ENCODE measurements around the gene PCDH9.

The PCDH9 gene

DNA sequence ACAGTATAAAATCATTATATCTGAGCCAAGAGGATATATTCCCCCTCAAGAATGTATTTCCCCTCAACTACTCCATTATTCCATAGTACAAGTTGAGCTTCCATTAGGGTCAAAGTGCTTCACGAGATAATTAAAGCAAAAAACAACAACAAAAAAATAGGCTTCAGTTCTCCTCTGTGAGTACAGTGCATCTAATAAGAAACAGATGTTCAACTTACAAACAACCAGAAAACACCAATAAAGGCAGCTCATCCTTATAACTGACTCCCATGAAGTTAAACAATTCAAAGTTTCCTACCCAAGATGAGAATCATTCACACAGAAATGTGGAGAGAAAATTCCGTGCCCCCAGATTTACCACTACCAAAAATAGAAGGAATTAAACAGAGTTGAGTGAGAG lies 854.4 kb downstream of the PCDH9 start:
- no peak for DNase-seq (ENCODE audit: low spot score)

DNA sequence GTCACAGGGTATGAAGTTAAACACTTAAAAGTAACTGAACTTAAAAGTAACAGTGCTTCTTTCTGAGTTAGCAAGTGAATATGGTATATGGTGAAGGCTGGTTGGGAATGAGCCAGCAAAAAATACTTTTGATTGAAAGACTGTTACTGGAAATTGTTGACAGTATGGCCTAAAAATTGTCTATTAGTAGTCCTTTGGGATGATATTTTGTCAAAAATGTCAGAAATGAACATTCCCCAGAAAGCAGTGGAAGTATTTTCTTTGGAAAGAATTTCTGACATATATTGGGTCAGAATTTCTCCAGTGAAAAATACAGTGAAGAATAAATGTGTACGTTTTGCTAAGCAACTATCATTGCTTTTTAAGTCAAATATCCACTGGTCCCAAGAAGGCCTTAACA lies 860.5 kb downstream of the PCDH9 start:
- DNase-seq (ENCODE audit: low spot score) = no peak

DNA sequence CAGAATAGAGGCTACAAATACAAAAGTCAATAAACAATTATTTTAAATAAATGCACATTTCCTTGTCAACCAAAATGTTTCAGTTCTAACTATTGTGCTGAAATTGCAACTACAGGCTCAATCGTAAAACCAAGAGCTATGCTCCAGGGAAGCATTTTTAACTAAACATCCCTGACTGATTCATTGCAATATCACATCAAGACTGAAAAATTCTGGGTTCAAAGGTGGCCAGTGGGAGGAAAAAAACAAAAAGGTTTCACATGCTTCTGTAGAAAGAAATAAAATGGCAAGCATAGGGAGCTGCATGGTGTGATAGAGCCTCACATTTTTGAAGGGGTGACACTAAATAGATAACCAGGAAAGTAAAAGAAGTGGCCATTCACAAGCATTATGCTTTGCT lies 862.8 kb downstream of the PCDH9 start:
- no peak for DNase-seq (ENCODE audit: low spot score)

DNA sequence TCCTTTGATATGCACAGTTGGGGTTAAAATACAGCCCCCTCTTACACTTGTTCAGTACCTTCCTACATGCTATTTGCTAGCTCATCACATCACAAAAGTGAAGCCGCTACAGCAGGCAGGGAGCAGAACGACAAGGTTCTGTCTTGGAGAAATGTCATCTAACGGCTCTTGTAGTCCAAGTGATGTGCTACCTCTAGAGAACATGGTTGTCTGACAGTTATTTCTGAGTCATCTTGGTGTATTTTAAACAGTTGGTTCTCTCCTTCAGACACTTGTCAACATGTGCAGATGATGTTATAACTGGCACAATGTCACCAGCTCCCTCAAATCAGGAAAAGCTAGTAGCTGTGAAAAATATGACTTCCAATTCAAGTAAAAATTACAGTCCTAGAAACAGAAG lies 865.0 kb downstream of the PCDH9 start:
- no peak for DNase-seq (ENCODE audit: low spot score)

DNA sequence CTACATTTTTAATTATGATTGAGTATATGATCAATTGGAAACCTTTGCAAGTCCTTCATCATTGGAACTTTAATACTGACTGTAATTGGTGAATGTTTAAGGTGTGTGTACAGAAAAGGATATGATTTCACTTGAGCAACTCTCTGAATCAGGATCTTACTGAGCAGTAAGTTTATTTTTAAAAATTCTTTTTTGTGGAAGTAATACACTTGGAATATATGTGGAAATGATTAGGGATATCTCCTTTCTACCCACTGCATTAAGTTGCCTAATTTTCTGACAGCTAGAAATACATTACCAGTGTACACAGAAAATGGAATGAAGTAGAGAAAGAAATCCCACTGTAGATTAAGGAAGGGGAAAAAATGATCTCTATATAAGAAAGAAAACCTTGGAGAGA lies 865.8 kb downstream of the PCDH9 start:
- no peak for DNase-seq (ENCODE audit: low spot score)

DNA sequence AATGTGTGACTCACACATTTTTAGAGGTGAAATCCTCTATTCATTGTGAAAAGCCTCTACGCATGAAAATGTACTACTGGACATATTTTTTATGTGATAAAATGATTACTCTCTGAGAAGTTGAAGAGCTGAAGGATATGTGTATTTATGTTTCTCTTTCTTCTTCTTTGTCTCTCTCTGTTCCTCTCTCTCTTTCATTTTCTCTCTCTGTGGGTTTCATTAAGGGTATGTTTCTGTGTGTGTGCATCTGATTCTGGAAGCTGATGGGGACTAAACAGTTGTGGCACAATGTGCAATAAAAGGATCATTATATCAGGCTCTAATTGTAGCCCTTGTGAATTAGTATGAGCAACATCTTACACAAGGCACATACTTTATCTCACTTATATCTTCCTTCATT lies 867.7 kb downstream of the PCDH9 start:
- DNase-seq (ENCODE audit: low spot score) = no peak

DNA sequence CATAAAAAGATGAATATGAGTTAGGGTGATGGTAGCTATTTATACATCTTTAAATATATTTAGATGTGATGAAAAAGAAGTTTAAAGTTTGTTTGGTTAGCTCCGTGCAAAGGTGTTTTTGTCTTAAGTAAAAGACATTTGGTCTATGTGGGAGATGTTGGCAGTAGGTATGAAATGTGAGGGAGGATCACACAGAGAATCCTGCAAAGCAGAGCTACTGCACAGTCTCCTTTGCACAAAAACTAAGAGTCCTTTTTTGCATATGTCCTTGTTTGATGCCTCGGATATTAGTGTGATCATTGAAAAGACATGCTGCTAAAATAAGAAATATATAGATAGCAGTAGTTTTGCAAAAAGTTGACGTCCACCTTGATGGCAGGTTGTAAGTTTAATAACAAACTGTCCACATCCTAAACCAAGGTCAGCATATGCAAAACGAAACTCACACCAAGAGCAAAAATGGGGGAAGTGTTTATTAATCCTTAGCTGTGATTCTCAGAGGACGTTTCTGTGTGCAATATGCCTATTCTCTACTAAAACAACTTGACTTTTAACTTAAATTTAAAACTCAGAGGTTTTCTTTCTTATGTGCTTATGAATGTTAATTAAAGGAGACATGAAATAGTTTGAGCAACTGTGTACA lies 870.1 kb downstream of the PCDH9 start:
- no peak for DNase-seq (ENCODE audit: low spot score)

DNA sequence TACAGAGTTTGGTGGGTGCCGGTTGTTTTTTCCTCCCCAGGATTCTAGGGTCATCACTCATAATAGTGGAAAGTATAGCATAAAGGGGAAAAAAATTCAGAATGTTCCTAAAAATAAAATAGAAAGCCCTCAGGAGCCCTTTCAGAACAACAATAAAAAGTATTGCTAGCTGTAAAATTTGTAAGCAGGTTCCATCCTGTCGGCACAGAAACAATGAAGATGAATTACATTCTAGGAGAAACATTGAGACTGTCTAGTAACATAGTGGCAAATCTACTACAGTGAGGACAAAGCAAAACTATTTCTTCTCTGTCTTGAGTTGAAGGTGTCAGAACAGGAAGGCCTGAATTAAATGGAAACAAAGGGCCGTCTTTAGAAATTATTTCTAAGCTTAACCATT lies 870.7 kb downstream of the PCDH9 start:
- DNase-seq (ENCODE audit: low spot score) = no peak

DNA sequence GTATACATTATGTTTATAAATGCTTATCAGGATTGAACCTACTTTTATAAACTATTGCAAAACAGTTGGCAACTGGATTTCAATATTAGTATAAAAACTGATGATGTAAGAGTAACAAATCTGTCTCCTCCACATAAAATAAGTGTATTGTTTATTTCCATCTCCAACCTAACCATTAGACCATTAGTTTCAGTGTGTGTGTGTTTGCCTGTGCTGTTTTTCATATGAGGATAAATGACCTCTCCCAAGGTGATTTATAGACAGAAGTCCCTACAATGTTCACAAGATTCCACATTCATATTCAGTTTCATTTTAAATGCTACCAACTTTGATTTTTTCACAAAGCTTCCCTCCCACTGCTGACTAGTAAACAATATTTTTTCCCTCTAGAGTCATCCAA lies 871.6 kb downstream of the PCDH9 start:
- no peak for DNase-seq (ENCODE audit: low spot score)

DNA sequence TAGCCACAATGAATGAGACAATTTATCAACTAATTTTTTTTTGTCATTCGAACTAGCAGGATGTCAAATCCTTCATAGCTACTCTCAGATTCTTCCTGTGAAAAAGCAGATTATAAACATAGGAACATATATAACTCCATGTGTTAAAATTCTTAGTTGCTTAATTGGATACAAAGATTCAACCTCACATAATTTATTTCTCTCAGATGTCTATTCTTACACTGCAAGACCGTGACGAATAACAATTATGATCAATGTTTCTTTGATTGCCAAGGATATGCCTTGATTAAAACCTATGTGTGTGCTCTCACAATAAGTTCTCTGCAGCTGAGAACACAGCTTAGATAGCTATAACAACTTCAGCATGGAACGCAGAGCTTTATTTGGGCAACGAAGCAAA lies 872.7 kb downstream of the PCDH9 start:
- no peak for DNase-seq (ENCODE audit: low spot score)

DNA sequence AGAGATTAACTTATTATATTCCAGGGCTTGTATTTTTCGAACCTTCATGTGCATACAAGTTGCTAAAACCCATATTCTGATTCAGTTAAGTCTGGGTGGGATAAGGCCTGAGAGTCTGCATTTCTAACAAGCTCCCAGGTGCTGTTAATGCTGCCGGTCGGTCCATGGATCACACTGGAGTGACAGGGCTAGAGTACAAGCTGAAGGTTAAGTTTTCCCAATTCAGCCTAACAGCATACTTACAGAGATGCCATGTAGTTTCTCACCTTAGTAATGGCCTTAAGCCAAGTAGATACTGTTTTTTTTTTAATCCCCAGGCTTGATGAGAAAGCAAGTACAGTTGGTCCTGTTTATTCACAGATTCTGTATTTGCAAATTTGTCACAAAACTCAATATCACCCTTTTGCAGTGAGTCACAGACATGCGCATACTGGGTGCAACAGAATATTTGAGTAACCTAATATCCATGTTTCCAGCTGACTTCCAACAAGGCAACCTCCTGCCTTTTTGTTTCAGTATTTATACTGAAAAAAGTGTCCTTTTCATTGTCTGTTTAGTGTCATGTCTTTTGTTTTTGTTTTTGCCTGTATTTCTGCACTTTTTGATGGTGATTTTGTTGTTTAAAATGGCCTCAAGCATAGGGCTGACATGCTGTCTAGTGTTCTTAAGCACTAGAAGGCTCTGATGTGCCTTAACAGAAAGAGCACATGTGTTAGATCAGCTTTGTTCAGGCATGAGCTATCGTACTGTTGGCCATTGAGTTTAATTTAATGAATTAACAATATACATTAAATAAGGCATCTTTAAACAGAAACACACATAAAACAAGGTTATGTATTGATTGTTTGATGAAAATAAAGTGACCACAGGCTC lies 875.0 kb downstream of the PCDH9 start:
- DNase-seq (ENCODE audit: low spot score) = no peak

DNA sequence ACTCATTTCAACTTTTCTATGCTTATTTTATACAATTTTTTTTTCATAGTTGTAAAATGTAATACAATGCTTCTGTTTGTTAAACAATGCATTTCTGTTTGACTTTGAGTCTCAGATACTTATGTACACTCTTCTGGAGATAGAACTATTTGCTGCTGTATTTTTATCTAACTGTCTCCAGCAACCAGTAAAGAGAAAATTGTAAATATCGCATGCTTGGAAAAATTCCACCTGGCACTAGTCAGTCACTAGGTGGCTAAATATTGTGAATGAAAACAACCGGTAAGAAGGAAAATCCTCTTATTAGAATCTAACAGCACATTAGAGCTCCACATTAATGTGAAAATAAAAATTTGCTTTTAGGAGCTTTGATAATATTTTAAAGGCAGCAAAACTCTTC lies 876.5 kb downstream of the PCDH9 start:
- DNase-seq (ENCODE audit: low spot score) = no peak

DNA sequence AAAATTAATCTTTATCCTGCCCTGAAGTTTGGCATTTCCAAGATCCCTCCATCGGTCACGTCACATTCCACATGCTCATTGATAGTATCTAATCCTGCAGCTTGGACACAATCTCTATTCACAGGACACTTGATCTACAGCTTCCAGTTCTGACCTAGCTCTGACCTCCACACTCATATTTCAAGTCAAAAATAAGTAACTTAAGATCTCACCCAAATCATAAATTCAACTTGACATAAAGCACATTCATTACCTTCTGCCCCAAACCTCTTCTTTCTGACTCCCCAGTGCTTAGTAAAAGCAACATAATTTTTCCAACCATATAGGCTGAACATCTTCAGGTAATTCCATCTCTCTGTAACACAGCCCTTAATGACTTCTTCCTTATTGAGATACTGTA lies 880.2 kb downstream of the PCDH9 start:
- no peak for DNase-seq (ENCODE audit: low spot score)

DNA sequence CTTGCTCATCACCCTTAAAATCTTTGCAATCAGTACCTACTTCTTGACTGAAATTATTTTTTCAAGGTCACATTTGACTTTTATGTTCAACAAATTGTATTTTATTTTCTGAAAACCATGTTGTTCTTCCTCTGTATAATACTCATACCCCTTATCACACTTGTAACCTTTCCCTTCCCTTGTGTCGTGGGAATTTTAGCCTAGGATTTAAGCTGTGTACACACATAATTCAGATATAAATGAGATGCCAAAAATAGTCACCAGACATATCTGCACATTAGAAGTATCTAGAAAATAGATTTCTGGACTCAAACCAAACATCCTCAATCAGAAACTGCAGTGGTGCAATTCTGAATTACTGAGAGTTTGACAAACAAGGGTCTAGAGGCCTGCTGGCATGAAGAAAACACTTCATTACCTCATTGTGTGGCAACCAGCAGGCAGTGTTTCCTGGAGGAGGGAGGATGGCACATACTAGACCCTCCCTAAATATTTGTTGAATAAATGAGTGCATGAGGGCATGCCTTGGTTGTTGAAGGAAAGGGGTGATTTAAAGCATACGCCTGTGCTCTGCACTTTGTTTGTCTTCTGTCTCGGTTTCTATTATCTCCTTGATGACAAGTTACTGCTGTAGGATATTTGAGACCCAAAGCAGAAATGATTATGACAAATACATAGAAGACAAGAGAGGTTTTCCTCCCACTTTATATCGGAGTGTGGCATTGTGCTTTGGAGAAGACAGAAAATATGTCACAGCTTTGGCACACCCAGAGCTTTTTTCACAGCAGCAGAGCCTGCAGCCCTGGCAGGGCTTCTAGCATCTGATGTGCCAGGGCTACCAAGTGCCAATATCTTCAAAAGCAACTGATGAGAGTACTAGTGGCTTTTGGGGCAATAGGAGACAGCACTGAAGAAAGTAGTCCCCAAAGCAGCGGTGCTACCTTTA lies 881.1 kb downstream of the PCDH9 start:
- DNase-seq (ENCODE audit: low spot score) = no peak

DNA sequence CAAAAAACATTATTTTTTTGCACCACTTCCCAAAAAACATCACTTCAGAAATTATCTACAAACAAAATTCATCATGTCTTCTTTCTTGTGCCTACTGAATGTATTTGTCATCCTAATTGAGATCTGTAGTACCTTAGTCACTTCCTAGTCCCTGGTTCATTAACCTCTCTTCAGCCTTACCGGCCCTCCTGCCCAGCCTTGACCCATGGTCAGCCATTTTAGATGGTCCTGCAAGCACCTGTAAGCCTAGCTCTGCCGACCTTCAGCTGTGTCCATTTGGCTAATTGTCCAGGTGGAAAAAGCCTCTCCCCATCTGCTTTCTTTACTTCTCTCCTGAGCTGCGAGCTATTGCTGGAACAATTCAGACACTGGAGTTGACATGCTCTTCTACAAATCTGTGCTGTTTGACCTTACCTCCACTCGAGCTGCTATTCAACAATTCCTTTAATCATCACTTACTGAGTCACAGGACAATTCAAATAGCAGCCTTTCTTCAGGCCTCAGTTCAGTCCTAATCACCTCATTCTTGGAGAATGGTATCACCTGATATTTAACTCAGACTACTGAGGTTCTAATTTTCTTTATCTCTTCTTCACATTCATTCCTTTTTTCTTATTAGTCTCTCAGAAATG lies 882.5 kb downstream of the PCDH9 start:
- no peak for DNase-seq (ENCODE audit: low spot score)

DNA sequence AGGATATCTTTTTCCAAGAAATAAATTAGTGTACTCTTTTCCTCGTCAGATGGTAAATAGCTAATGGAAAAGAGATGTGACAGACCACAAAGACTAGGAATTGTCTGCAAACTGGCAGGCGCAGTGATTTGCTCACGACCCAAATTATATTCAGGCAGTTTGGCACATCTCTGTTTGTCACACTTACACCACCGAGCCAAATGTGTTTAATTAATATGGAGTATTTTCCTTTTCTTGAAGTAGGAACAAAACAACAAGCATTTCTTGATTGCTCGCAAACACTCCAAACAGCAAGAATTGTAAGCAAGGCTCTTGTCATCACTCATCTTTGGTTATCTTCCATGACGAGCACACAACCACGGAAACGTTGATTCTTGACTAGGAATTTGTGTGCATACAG lies 884.2 kb downstream of the PCDH9 start:
- no peak for DNase-seq (ENCODE audit: low spot score)

DNA sequence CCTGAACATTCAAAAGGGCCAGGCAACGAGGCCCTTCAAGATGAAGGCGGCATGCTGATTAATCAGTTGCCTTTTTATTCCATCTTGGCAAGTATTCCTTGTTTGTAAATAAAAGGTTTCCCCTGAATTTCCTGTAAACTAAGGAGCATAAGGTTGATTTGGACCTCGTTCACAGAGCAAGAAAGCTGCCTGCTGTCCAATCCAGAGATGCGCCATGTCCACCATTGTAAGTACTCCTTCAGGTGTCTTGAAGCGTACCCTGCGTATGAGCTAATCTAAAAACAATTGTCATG lies 884.7 kb downstream of the PCDH9 start:
- no peak for DNase-seq (ENCODE audit: low spot score)

DNA sequence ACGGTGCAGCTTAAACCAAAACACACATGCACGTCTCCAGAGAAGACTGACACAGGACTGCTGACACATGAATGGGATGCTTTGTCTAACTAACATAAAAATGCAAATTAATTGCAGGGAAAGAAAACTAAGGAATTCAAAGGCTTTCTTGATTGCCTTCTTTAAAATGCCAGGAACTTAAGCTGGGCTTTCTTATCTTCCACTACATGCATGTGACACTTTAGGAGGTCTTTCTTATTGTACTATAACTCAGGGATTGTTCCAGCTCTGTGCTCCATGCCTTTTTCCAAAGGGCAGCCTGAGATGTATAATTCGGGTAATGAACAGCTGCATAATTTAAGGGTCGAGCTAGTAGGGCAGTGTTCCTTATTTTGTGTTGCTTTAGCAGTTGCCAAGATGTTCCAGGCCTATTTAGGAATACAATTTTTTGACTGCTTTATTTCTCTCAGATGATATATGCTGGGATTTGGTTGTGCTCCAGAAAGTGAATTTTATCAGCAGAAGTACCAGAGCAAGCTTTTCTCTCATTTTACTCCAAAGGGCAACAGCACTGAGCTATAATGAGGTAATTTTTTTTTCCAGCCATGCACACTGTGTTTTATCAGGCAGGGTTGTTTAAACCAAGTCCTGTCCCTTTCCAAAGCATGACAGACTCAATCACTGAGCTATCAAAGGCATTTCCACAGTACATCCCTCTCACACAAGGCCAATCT lies 885.2 kb downstream of the PCDH9 start:
- DNase-seq (ENCODE audit: low spot score) = no peak

DNA sequence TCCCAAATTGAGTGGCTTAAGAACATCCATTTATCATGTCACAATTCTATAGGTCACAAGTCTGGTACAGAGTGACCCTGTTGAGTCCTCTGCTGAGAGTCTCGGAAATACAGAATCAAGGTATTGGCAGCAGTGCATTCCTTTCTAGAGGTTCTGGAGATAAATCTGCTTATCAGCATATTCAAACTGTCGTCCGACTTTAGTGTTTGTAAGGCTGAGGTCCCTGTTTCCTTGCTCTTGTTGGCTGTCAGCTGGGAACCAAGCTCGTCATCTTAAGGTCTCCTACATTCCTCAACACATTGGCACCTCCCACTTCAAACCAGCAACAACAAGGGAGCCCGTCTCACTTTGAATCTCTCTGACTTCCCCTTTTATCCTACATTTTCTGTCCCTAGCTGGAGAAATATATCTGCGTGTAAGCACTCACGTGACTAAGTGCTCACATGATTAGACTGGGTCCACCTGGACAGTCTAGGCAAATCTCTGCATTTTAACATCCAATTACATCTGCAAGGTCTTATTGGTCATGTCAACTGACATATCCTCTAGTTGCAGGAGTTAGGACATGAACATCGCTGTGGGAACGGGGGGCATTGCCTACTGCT lies 886.8 kb downstream of the PCDH9 start:
- no peak for DNase-seq (ENCODE audit: low spot score)

DNA sequence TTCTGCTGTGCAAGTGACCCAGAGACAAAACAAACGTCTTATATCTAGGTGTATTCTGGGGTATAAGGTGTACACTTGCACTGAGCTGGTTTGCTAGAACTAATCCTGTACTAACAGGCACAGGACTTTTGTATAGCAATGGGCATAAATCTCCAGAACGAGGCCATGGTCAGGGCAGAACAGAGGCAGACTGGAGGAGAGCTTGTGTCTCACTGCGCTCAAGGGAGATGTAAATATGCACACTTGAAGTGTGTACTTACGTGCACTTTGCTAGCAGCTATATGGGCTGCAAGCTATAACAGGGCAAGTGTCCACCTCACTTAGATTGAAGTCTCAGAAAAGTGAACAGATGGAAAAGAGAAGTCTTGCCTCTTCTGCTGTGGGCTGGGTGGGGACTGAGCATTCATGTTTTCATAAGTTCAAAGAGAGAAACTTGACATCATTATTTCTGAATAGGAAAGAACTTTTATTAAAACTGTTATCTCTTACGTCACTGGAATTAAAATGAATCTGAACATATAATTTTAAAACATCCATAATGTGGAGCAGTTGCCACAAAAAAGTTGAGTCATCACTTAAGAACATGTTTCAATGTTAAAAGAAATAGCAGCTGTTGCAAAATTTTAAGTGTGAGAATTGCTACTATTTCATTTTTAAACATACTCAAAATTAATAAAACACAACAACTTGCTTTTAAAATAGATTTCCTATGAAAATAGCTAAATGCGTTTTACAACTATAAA lies 888.3 kb downstream of the PCDH9 start:
- no peak for DNase-seq (ENCODE audit: low spot score)

DNA sequence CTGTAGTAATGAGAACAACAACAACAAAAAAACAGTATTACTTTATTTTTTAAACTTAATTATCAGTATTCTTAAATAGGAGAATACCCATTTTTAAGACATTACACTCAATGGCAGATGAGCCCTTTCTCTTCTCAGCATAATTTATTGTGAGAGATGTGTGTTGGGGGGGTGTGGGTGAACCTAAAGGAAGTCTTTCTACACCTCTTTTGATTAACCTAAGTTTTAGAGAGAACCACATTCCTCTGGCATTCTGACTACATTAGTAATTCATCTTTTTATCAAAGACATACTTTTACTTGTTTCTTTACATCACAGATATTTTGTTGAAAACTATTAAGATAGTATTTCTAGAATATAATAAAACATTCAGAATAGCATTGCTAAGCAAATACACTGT lies 890.9 kb downstream of the PCDH9 start:
- no peak for DNase-seq (ENCODE audit: low spot score)

Measured in hepatic stellate cell (primary cell).